ELR (cell line): Measurements from ENCODE around the gene SPATA33.
"Not testable (repeated sequence)": the region's sequence is repeated elsewhere in the genome, so short reads cannot be mapped to it uniquely, and the experiment has no call there.

Experiments used
- DNase-seq: peaks from one replicate; pipeline ENCODE4 v3.0.0-alpha.2; 2015; ENCODE audit warnings: low read depth

The SPATA33 gene

GRCh38 chr16:89629827-89630610, 27.6 kb upstream of the SPATA33 start:
- DNase-seq = no peak

- peak; percentile 96 for DNase-seq
Measured at GRCh38 chr16:89633064-89633631, 24.5 kb upstream of the SPATA33 start.

GRCh38 chr16:89634463-89635385, 22.9 kb upstream of the SPATA33 start:
- not testable (repeated sequence) for DNase-seq

GRCh38 chr16:89636663-89637062, 21.0 kb upstream of the SPATA33 start:
- no peak for DNase-seq

- DNase-seq = no peak
Measured at GRCh38 chr16:89637379-89637778, 20.3 kb upstream of the SPATA33 start.

- no peak for DNase-seq
Measured at GRCh38 chr16:89638455-89638854, 19.2 kb upstream of the SPATA33 start.

- no peak for DNase-seq
Measured at GRCh38 chr16:89639385-89639784, 18.3 kb upstream of the SPATA33 start.

GRCh38 chr16:89641458-89642119, 16.0 kb upstream of the SPATA33 start:
- no peak for DNase-seq

- DNase-seq = no peak
Measured at GRCh38 chr16:89642574-89642973, 15.1 kb upstream of the SPATA33 start.

GRCh38 chr16:89643769-89644300, 13.8 kb upstream of the SPATA33 start:
- DNase-seq = no peak

GRCh38 chr16:89645122-89645521, 12.5 kb upstream of the SPATA33 start:
- DNase-seq = no peak

GRCh38 chr16:89646270-89646669, 11.4 kb upstream of the SPATA33 start:
- DNase-seq = no peak

GRCh38 chr16:89646906-89647305, 10.7 kb upstream of the SPATA33 start:
- no peak for DNase-seq

- no peak for DNase-seq
Measured at GRCh38 chr16:89651584-89651983, 6.1 kb upstream of the SPATA33 start.

- DNase-seq = no peak
Measured at GRCh38 chr16:89653656-89654295, 3.9 kb upstream of the SPATA33 start.

GRCh38 chr16:89655062-89655643, 2.5 kb upstream of the SPATA33 start:
- no peak for DNase-seq

GRCh38 chr16:89656435-89657121, 1.1 kb upstream of the SPATA33 start:
- DNase-seq = no peak

- DNase-seq = peak; percentile 50
Measured at GRCh38 chr16:89658221-89658879, 714 bp downstream of the SPATA33 start.

GRCh38 chr16:89660146-89660545, 2.5 kb downstream of the SPATA33 start:
- DNase-seq = no peak

GRCh38 chr16:89661215-89661614, 3.6 kb downstream of the SPATA33 start:
- DNase-seq = no peak
